GM23248 (cell line): ENCODE measurements around the gene DPM3.

ENCODE experiments used
- EZH2 ChIP-seq: fragments of 200-600 bp; sonication (generic); IDR thresholded peaks from 2 replicates; pipeline ENCODE4 v1.6.1; 2018; ENCODE audit warnings: antibody characterized with exemption, mild to moderate bottlenecking; ENCODE audit not compliant: insufficient read depth, poor library complexity, severe bottlenecking
- EZH2phosphoT487 ChIP-seq: fragments of 200-600 bp; sonication (generic); IDR thresholded peaks from 2 replicates; pipeline ENCODE4 v1.6.1; 2018; ENCODE audit warnings: antibody characterized with exemption, moderate library complexity, mild to moderate bottlenecking, low read depth; ENCODE audit not compliant: insufficient read depth

DNA sequence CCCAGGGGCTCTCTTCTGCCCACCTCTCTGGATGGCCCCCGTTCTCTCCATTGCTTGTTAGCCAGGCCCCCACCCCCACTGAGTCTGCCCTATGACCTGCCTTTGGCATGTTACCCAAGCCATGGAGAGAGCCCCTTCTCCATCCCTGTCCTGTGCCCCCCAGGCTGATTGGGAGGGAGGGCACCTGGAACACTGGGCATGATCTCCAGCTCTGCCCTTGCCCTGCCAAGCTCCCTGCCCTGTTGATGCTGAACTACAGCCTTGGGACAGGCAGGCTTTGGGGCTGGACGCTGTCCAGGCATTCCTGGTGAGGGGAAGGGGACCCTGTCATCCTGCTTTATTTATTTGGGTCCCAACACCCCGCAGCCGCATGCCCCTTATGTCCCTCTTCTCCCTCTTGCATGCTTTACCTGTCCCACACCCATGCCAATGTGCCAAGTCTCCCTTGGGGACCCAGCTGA is 44.0 kb upstream of the DPM3 start:
- TF ChIP-seq EZH2phosphoT487, result no peak
- TF ChIP-seq EZH2, result no peak
